HG03432 (cell line): ENCODE data around the gene TSPAN14.

Source experiments
- ATAC-seq: cut with Tn5 transposase; IDR thresholded peaks from one replicate; pipeline ENCODE4 v1.9.1; 2021; ENCODE audit warnings: mild to moderate bottlenecking, moderate library complexity; ENCODE audit not compliant: unreplicated experiment

TSPAN14 gene

DNA sequence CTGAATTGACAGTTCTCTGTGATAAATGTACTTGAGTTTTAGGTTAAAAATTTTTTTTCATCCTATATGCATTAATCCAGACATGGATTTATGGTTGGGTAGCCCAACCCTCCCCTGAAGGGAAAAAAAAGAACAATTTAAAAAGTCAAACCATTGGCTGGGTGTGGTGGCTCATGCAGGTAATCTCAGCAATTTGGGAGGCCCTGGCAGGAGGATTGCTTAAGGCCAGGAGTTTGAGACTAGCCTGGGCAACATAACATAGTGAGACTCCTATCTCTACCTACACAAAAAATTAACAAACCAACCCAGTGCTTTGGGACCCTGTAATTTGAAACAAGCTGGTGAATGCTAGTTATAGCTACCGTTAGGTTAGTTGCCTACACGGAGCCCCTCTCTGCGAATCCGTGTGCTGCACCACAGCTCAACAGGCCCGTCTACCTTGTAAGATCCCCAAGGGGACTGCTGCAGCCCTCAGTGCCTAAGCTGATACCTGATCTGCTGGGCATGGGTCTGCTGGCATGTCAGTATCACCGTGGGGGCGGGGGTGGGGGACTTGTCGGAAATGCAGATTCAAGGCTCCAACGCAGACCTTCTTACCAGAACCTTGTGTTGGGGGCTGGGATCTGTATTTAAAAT, 32.8 kb downstream of the TSPAN14 start:
- ATAC-seq: no peak

GRCh38 chr10:80487421-80487785, 33.3 kb downstream of the TSPAN14 start:
- no peak for ATAC-seq

- ATAC-seq: no peak
Observed at GRCh38 chr10:80487791-80488538, 33.9 kb downstream of the TSPAN14 start.

DNA sequence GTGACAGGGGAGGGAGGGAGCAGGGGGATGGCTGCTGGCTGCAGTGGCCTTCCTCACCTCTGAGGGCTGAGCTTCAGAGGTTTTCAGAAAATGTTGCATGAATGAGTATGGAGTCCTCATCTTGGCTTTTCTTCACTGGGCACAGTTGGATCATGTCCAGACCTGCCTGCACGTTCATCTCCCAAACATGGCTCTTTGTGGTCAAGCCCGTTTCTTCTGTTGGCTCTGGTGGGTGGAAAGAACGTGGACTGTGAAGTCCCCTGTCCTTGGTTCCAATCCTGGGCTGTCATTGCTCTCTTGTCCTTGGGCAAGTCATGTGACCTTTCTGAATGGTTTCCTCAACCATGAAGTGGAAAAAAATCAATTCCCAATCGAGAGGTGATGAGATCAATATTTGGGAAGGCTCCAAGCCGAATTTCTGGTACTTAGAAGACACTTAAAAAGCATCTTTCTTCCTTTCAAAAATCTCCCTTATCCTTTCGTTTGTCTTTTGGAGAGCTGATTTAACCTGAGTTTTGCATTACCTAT, 34.5 kb downstream of the TSPAN14 start:
- ATAC-seq: no peak

DNA sequence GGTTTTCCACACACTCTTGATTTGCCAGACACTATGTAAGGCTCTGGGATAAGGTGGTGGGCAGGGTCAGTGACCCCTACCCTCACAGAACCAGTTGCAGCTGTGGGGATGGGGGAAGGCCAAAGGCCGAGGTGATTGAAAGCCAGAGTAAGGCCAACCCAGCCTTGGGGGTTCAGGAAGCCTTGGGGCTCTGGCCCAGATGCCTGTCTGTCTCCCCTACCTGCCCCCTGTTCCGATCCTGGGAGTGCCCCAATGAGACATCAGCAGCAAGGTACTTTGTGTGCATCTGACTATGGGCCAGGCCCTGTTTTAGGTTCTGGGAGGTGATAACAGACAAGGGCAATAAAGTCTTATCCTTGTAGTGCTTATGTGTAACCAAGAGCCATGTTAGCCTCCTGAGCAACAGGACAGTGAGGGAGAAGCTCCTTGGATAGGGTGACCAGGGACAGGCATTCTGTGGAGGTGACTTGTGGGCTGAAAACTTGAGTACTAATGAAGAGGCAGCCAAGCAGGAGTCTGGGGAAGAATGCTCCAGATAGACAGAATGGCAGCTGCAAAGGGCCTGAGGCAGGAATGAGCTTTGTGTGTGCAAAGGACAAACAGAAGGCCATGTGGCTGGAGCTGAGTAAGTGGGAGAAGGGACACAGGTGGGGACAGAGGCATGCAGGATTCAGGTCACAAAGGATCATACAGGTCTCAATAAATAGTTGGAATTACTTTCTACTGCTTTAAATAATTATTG, 35.4 kb downstream of the TSPAN14 start:
- no peak for ATAC-seq

DNA sequence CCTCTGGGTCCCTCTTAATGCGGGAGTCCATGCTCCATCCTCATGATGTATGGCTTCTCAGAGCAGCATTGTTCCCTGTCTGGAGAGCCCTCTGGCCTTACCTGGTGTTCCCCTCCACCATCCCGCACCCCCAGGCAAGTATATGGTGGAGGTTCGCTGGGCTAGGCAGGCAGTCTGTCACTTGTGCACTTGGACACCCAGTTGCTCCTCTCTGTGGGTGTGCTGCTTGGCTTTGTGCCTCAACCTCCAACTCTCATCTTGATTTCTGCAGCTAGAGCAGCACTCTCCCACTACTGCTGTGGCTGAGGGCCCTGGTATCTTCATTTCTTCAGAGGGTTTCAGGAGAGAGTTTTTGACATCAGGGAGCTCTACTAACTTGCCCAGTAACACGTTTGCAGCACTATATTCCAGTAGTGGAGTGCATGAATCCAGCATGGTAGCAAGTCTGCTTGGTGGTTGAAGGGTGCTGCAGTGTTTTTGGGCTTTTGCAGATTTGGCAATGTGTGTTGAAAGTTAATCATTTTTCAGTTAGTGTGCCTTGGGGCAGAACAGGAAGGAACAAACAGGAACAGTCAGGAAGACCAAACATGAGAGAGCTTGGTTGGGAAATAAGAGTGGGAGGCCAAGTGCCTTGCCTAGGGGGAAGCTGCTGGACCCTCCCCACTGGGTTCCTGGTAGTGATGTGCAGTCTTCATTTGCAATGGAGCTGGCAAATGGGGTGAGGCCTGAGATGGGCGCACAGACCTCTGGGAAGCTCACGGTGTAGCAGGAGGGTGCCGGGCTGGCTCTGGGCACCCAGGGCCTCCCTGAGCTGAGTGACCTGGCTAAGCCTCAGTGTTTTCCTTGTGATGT, 37.4 kb downstream of the TSPAN14 start:
- no peak for ATAC-seq

DNA sequence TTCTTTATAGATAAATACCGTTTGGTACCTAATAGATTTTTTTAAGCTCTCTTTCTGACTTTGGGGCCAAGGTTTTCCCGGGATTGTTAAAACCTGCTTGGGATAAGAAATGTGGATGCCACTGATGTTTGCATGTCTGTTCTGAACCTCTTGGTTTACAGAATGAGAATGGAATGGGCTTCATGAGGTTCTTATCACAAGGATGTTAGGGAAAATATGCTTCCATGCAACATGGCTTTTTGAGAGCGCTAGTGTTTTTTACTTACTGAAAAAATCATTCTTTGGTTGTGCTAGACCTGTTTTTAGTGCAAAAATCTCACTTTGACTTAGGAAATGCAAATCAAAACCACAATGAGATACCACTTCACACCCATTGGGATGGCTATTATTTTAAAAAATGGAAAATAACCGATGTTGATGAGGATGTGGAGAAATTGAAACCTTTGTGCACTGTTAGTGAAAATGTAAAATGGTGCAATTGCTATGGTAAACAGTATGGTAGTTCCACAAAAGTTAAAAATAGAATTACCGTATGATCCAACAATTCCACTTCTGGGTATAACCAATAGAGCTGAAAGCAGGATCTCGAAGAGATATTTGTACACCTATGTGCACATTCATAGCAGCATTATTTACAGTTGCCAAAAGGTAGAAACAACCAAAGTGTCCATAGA, 38.9 kb downstream of the TSPAN14 start:
- ATAC-seq: peak; percentile 35

DNA sequence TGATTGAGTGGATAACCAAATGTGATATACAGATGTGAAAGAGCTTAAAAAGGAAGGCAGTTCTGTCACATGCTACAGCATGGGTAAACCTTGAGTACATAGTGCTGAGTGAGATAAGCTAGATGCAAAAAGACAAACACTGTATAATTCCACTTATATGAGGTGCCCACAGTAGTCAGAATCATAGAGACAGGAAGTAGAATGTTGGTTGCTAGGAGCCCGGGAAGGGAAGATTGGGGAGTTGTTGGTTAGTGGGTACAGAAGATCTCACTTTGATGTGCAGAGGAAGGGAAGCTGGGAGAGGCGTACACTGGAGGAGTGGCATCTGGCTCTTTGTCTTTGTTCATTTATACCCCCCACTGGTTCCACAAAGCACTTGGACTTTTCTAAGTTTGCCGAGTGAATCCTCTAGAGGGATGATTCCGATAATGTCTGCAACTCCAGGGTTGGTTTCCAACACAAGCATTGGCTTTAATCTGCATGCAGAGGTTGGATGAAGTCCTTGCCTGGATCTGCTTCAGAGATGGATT, 39.5 kb downstream of the TSPAN14 start:
- peak; percentile 54 for ATAC-seq

GRCh38 chr10:80496555-80497172, 42.6 kb downstream of the TSPAN14 start:
- ATAC-seq: no peak

GRCh38 chr10:80497187-80498077, 43.3 kb downstream of the TSPAN14 start:
- no peak for ATAC-seq

GRCh38 chr10:80498078-80498832, 44.1 kb downstream of the TSPAN14 start:
- ATAC-seq: no peak

DNA sequence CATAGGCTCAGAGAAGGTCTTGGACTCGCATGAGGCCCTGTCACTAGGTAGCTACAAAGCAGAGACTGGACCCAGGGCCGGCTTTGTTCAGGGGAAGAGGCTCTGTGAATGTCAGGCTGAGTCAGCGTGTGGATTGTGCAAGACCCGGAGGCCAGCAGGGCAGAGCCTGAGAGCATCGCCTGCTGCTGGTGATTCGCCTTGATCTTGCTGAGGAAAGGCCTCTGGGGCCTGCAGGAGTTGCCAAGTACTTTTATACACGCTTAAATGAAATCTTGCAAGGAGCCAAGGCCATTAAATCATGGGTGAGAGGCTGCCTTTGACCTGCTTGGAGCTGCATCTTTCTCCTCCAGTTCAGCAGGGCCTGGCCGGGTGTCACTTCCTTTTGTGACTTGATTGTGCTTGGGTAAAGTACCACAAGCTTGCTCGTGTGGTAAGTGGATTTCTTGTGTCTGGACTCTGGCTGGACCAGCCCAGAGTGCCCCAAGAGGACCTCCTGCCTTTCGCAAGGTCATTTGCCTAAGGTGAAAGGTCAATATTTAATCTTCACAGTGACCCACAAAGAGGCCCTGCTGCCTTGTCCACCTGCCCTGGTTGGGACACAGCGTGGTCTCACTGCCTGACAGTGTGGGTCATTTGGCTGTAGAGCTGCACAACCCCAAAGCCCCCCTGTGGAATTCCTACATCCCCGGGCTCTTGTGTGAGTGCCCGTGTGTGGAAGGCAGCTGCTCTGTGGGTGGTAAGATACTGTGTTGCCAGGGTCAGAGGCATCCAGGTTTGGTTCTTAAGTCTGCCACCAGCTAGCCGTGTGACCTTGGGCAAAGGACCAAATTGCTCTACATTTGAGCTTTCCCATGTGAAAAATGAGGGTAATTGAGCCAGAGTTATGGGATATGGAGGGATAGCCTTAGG, 45.0 kb downstream of the TSPAN14 start:
- ATAC-seq: peak; percentile 35

GRCh38 chr10:80500572-80501380, 46.7 kb downstream of the TSPAN14 start:
- ATAC-seq: peak; percentile 67

GRCh38 chr10:80501381-80501912, 47.3 kb downstream of the TSPAN14 start:
- no peak for ATAC-seq

DNA sequence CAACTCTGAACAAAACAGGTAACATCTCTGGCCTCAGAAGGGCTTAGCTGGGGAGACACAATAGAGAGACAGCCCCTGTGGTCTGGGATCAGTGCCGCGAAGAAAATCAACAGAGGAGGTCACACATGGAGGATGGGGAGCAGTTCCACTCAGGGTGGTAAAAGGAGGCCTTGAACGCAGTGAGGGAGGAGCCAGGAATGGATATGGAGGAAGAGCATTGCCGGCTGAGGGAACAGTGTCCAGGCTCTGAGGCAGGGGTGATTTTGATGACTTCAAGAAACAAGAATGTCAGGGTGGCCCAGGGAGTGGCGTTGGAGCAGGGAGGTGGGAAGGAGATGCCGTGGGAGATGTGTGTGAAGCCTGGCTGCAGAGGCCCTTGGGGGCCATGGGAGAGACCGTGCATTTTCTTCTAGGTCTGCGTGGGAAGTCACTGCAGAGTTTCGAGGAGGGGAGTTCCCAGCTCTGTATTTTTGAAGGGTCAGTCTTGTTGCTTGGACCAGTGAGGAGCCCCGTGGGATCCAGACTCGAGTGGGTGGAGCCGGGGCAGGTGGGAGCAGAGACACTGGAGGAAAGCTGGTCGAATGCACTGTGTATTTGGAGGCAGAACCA, 47.9 kb downstream of the TSPAN14 start:
- ATAC-seq: no peak
